Measurements from ENCODE around the gene KCNN3. TPM values are rescaled to one million over a fixed set of nuclear protein-coding genes. Genes with fewer than 3 reads are reported as not detected.

Gene KCNN3
- total and polyA plus RNA-seq, 2 of the 13 experiments (the other 11 are each of a cell fraction or from before 2014, with no cell fraction given): not detected

DNA sequence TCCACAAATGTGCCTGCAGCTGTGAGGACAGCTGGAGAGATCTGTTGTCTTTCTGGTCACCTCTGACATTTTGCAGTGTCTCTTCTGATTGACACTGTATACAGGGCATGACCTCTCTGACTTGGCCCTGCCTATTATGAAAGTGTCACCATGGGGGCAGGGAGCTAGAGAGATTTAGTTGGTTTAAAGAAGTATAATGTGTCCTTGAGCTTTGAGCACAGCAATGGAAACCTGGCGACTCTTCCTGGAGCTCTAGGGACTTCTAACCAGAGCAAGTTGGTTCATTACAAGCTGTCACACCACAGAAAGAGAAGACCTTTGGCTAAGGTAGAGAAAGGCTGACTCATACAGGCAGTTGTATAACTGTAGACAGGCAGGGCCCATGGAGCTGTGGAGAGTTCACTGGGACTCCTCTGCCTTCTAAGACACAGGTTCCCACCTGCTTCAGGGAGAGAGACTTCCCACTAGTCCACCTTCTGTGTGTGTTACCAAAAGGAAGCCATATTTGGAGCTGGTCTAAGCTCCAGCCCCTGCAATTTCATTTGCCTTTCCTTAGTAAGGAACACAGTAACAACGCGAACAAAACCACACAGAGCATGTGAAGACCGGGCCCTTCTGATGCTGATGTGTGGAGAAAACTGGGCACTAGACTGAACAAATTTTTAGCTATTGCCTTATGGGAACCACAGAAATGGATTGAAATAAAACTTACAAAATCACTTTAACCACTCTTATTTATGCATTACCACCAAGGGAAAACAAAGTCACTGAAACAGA, 171.6 kb downstream of the KCNN3 start (continued):
- TF ChIP-seq, protein P1, sequence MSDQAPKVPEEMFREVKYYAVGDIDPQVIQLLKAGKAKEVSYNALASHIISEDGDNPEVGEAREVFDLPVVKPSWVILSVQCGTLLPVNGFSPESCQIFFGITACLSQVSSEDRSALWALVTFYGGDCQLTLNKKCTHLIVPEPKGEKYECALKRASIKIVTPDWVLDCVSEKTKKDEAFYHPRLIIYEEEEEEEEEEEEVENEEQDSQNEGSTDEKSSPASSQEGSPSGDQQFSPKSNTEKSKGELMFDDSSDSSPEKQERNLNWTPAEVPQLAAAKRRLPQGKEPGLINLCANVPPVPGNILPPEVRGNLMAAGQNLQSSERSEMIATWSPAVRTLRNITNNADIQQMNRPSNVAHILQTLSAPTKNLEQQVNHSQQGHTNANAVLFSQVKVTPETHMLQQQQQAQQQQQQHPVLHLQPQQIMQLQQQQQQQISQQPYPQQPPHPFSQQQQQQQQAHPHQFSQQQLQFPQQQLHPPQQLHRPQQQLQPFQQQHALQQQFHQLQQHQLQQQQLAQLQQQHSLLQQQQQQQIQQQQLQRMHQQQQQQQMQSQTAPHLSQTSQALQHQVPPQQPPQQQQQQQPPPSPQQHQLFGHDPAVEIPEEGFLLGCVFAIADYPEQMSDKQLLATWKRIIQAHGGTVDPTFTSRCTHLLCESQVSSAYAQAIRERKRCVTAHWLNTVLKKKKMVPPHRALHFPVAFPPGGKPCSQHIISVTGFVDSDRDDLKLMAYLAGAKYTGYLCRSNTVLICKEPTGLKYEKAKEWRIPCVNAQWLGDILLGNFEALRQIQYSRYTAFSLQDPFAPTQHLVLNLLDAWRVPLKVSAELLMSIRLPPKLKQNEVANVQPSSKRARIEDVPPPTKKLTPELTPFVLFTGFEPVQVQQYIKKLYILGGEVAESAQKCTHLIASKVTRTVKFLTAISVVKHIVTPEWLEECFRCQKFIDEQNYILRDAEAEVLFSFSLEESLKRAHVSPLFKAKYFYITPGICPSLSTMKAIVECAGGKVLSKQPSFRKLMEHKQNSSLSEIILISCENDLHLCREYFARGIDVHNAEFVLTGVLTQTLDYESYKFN (CRISPR knock-in tag; conservative IDR thresholded peaks at IDR 0.05): peak; percentile 82
- TF ChIP-seq YY1 (IDR thresholded peaks at IDR 0.05; ENCODE audit: insufficient read depth, insufficient replicate concordance, low read depth, low read length) (no peak), ESRRA (CRISPR knock-in tag; IDR thresholded peaks at IDR 0.05; ENCODE audit: low read depth) (peak; percentile 81; the same call in 1 of the 2 replicates), RCOR2 (CRISPR knock-in tag; IDR thresholded peaks at IDR 0.05) (0 out of 2 replicates have a peak, but pooled peaks have one; percentile 57), MXD3 (CRISPR knock-in tag; IDR thresholded peaks at IDR 0.05) (no peak), LCORL (IDR thresholded peaks at IDR 0.05) (peak; percentile 51; the same call in 1 of the 2 replicates), LCORL (CRISPR knock-in tag; IDR thresholded peaks at IDR 0.05) (0 out of 2 replicates have a peak, but pooled peaks have one; percentile 51), NFE2L1 (CRISPR knock-in tag; IDR thresholded peaks at IDR 0.05; ENCODE audit: borderline replicate concordance) (no peak), POGZ (CRISPR knock-in tag; IDR thresholded peaks at IDR 0.05) (peak; percentile 47; the same call in 1 of the 2 replicates), EP300 (IDR thresholded peaks at IDR 0.05; ENCODE audit: low read depth in 2 of 2, low read length in 2 of 2) (peak in 1 of 2 experiments; percentile 46; a peak in 1 of 4 replicates), EP300 (CRISPR knock-in tag; IDR thresholded peaks at IDR 0.05; ENCODE audit: borderline replicate concordance) (no peak), HOXA5 (CRISPR knock-in tag; IDR thresholded peaks at IDR 0.05) (no peak), NR2C2 (CRISPR knock-in tag; IDR thresholded peaks at IDR 0.05; ENCODE audit: borderline replicate concordance) (peak; percentile 60; the same call in 1 of the 2 replicates), IKZF5 (CRISPR knock-in tag; IDR thresholded peaks at IDR 0.05) (peak; percentile 77; the same call in 1 of the 2 replicates), BCL6 (CRISPR knock-in tag; IDR thresholded peaks at IDR 0.05) (peak; percentile 78), ZNF572 (CRISPR knock-in tag; IDR thresholded peaks at IDR 0.05) (peak; percentile 63; the same call in 1 of the 2 replicates), KDM4B (CRISPR knock-in tag; IDR thresholded peaks at IDR 0.05) (no peak), RXRA (CRISPR knock-in tag; IDR thresholded peaks at IDR 0.05) (peak; percentile 53; the same call in 1 of the 2 replicates), ARID4A (CRISPR knock-in tag; IDR thresholded peaks at IDR 0.05; ENCODE audit: borderline replicate concordance) (peak; percentile 45; the same call in 1 of the 2 replicates)

Measured in HepG2 (cell line).